ENCODE measurements around the gene AP1S3.

DNA sequence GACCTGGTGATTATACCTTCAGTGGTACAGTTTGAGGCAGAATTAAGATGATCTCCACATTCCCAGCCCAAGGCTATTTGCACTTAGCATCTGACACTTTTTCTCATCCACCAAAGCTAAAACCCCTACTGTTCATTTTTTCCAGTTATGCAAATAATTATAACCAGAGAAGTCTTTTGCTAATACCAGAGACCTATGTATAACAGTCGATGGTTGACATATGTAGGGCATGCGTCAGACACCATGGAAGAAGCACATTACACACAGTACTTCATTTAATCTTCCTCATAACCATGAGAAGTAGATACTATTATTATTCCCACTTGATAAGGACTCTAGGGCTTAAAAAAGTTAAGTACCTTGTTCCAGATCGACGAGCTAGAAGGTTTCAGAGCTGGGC lies 36.5 kb downstream of the AP1S3 start:
- TF ChIP-seq, protein P1, sequence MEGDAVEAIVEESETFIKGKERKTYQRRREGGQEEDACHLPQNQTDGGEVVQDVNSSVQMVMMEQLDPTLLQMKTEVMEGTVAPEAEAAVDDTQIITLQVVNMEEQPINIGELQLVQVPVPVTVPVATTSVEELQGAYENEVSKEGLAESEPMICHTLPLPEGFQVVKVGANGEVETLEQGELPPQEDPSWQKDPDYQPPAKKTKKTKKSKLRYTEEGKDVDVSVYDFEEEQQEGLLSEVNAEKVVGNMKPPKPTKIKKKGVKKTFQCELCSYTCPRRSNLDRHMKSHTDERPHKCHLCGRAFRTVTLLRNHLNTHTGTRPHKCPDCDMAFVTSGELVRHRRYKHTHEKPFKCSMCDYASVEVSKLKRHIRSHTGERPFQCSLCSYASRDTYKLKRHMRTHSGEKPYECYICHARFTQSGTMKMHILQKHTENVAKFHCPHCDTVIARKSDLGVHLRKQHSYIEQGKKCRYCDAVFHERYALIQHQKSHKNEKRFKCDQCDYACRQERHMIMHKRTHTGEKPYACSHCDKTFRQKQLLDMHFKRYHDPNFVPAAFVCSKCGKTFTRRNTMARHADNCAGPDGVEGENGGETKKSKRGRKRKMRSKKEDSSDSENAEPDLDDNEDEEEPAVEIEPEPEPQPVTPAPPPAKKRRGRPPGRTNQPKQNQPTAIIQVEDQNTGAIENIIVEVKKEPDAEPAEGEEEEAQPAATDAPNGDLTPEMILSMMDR (conservative IDR thresholded peaks at IDR 0.05; ENCODE audit: low read length) = no peak
- TF ChIP-seq EZH2phosphoT487 (IDR thresholded peaks at IDR 0.05; ENCODE audit: borderline replicate concordance) = no peak

All from Loucy (cell line).